ENCODE data around the gene TAF3. TPM values are rescaled to one million over a fixed set of nuclear protein-coding genes. Genes with fewer than 3 reads are reported as not detected.

TAF3 gene
- total and polyA plus RNA-seq, 2 experiments from 2014 or later, result 4.1 to 6.4 TPM

DNA sequence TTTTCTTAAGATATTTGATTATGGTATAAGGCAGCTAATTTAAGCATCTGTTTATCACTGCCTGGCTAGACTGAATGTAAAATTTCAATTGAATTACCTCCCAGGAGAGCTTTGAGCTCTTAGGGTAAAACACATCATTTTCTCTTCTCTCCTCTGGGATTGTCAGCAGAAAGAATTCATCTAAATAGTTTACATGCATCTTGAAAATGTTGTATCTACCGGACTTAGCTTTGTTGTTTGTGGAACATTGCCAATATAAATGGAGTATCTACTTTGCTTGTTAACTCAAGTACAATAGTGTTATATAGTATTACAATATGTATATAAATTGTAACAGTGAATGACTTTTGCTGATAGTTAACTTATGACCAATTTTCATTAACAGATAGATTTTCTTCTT, 73.3 kb downstream of the TAF3 start:
- Histone ChIP-seq H4K20me1 (ENCODE audit: insufficient read depth, poor library complexity, severe bottlenecking) (no peaks in the 10 kb centered on the region), H3K9me2 (replicated peaks; ENCODE audit: insufficient read depth) (no peaks in the 10 kb centered on the region), H2AFZ (no peak overlapping the region), H3K4me2 (no peak overlapping the region), H3K79me2 (peaks cover 8% of the 10 kb centered on the region), H3K27ac (no peak overlapping the region), H3K9me3 (ENCODE audit: low read depth) (no peaks in the 10 kb centered on the region), H3K36me3 (replicated peaks; ENCODE audit: insufficient read depth, low read depth) (no peaks in the 10 kb centered on the region), H3K27me3 (no peaks in the 10 kb centered on the region), H3K4me1 (ENCODE audit: insufficient read depth) (peaks cover 5% of the 10 kb centered on the region), H3K4me3 (no peak overlapping the region)
- 52% methylated on average over 1 of the region's 1 CpG for WGBS (ENCODE audit: low lambda C conversion rate, missing lambda C conversion rate)
- TF ChIP-seq, protein P1, sequence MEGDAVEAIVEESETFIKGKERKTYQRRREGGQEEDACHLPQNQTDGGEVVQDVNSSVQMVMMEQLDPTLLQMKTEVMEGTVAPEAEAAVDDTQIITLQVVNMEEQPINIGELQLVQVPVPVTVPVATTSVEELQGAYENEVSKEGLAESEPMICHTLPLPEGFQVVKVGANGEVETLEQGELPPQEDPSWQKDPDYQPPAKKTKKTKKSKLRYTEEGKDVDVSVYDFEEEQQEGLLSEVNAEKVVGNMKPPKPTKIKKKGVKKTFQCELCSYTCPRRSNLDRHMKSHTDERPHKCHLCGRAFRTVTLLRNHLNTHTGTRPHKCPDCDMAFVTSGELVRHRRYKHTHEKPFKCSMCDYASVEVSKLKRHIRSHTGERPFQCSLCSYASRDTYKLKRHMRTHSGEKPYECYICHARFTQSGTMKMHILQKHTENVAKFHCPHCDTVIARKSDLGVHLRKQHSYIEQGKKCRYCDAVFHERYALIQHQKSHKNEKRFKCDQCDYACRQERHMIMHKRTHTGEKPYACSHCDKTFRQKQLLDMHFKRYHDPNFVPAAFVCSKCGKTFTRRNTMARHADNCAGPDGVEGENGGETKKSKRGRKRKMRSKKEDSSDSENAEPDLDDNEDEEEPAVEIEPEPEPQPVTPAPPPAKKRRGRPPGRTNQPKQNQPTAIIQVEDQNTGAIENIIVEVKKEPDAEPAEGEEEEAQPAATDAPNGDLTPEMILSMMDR (IDR thresholded peaks at IDR 0.05; ENCODE audit: poor library complexity), result no peak
- no peak for TF ChIP-seq EZH2phosphoT487 (IDR thresholded peaks at IDR 0.05; ENCODE audit: low read depth, severe bottlenecking, unreplicated experiment)
- no peak for TF ChIP-seq EZH2 (IDR thresholded peaks at IDR 0.05; ENCODE audit: borderline replicate concordance)
- no peak for DNase-seq (ENCODE audit: low spot score)

GRCh38 chr10:7892146-7892545, 73.8 kb downstream of the TAF3 start:
- Histone ChIP-seq H3K27ac (no peak overlapping the region), H2AFZ (no peak overlapping the region), H3K4me2 (no peak overlapping the region), H4K20me1 (ENCODE audit: insufficient read depth, poor library complexity, severe bottlenecking) (no peaks in the 10 kb centered on the region), H3K27me3 (no peaks in the 10 kb centered on the region), H3K9me3 (ENCODE audit: low read depth) (no peaks in the 10 kb centered on the region), H3K4me1 (ENCODE audit: insufficient read depth) (peaks cover 5% of the 10 kb centered on the region), H3K79me2 (peaks cover 8% of the 10 kb centered on the region), H3K4me3 (no peak overlapping the region), H3K36me3 (replicated peaks; ENCODE audit: insufficient read depth, low read depth) (no peaks in the 10 kb centered on the region), H3K9me2 (replicated peaks; ENCODE audit: insufficient read depth) (no peaks in the 10 kb centered on the region)
- no peak for DNase-seq (ENCODE audit: low spot score)
- TF ChIP-seq, protein P1 (IDR thresholded peaks at IDR 0.05; ENCODE audit: poor library complexity), result no peak
- TF ChIP-seq EZH2phosphoT487 (IDR thresholded peaks at IDR 0.05; ENCODE audit: low read depth, severe bottlenecking, unreplicated experiment), result no peak
- no peak for TF ChIP-seq EZH2 (IDR thresholded peaks at IDR 0.05; ENCODE audit: borderline replicate concordance)

DNA sequence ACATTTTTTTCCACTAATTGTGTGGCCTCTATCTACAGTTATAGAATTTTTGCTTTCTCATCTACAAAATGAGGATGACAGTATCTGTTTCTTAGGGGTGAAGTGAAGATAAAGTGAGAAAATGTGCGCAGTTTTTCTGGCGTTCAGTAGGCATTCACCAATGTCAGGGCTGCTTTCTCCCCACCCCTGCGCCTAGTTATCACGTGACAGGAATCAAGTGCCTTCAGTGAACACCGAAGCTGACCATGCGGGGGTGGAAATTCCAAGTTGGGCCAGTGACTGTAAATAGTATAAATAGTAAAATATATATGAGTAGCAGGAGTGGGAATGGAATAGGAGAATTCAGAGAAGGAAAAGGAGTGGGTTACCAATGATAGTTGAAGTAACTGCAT, 77.4 kb downstream of the TAF3 start:
- DNase-seq (ENCODE audit: low spot score), result no peak
- Histone ChIP-seq H3K9me2 (replicated peaks; ENCODE audit: insufficient read depth) (no peaks in the 10 kb centered on the region), H3K79me2 (peaks cover 3% of the 10 kb centered on the region), H3K9me3 (ENCODE audit: low read depth) (no peaks in the 10 kb centered on the region), H2AFZ (no peak overlapping the region), H3K27me3 (no peaks in the 10 kb centered on the region), H3K36me3 (replicated peaks; ENCODE audit: insufficient read depth, low read depth) (no peaks in the 10 kb centered on the region), H4K20me1 (ENCODE audit: insufficient read depth, poor library complexity, severe bottlenecking) (no peaks in the 10 kb centered on the region), H3K4me2 (no peak overlapping the region), H3K4me1 (ENCODE audit: insufficient read depth) (no peaks in the 10 kb centered on the region), H3K27ac (no peak overlapping the region), H3K4me3 (no peak overlapping the region)
- TF ChIP-seq EZH2 (IDR thresholded peaks at IDR 0.05; ENCODE audit: borderline replicate concordance) (no peak), EZH2phosphoT487 (IDR thresholded peaks at IDR 0.05; ENCODE audit: low read depth, severe bottlenecking, unreplicated experiment) (no peak)
- TF ChIP-seq, protein P1 (IDR thresholded peaks at IDR 0.05; ENCODE audit: poor library complexity), result no peak
- WGBS (ENCODE audit: low lambda C conversion rate, missing lambda C conversion rate), result 88% methylated on average over 6 of the region's 6 CpGs

DNA sequence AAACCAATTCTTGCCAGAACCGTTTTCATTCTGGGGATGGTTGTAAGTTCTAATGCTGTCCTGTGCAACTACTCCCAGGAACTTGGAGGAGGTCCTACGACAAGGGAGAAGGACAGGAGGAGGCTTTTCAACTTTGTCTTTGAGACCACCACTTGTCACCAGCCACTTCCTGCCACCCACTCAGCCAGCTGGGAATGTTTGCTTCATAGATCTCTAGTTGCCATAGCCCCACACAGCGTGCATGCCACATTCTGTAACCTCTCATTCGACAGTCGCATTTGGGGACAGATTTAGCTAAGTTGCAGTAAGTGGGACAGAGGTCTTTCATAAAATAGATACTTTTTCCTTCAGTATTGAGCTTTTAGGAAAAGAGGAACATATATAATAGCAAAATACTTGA, 78.0 kb downstream of the TAF3 start:
- 93% methylated on average over 5 of the region's 5 CpGs for WGBS (ENCODE audit: low lambda C conversion rate, missing lambda C conversion rate)
- Histone ChIP-seq H3K4me2 (no peak overlapping the region), H3K27ac (no peak overlapping the region), H3K9me2 (replicated peaks; ENCODE audit: insufficient read depth) (no peaks in the 10 kb centered on the region), H3K9me3 (ENCODE audit: low read depth) (no peaks in the 10 kb centered on the region), H3K27me3 (no peaks in the 10 kb centered on the region), H2AFZ (no peak overlapping the region), H3K79me2 (peaks cover 3% of the 10 kb centered on the region), H3K36me3 (replicated peaks; ENCODE audit: insufficient read depth, low read depth) (no peaks in the 10 kb centered on the region), H3K4me1 (ENCODE audit: insufficient read depth) (no peaks in the 10 kb centered on the region), H4K20me1 (ENCODE audit: insufficient read depth, poor library complexity, severe bottlenecking) (no peaks in the 10 kb centered on the region), H3K4me3 (no peak overlapping the region)
- DNase-seq (ENCODE audit: low spot score), result no peak
- TF ChIP-seq EZH2 (IDR thresholded peaks at IDR 0.05; ENCODE audit: borderline replicate concordance) (no peak), EZH2phosphoT487 (IDR thresholded peaks at IDR 0.05; ENCODE audit: low read depth, severe bottlenecking, unreplicated experiment) (no peak)
- TF ChIP-seq, protein P1 (IDR thresholded peaks at IDR 0.05; ENCODE audit: poor library complexity), result no peak

All from hepatocyte (in vitro differentiated cells).